DND-41 (cell line): ENCODE data around the gene PGBD5.

Source experiments
- CTCF ChIP-seq: IDR thresholded peaks from 2 replicates; pipeline ENCODE4 v1.5.1; 2012; ENCODE audit warnings: borderline replicate concordance, low read length, moderate library complexity, mild to moderate bottlenecking; ENCODE audit not compliant: poor library complexity, severe bottlenecking; ENCODE audit errors: extremely low read depth
- EZH2 ChIP-seq: IDR thresholded peaks from 3 replicates; pipeline ENCODE4 v1.6.1; 2012; ENCODE audit warnings: borderline replicate concordance, low read depth, mild to moderate bottlenecking, moderate library complexity, low read length, inconsistent platforms; ENCODE audit not compliant: severe bottlenecking

- TF ChIP-seq CTCF (no peak), EZH2 (no peak)
Measured at GRCh38 chr1:230312676-230313075, 113.5 kb downstream of the PGBD5 start.
